Testis (tissue), 2 donors: Measurements from ENCODE around the gene MAP4.

ENCODE experiments used
- CTCF ChIP-seq, 3 experiments: fragments of 450-650 bp in 2 of 3; fragments of 200-600 bp in 1 of 3; sonication (generic) in 1 of 3; IDR thresholded peaks; one replicate each; pipeline ENCODE4 v1.5.1; 2016 to 2019; ENCODE audit warnings: antibody characterized with exemption in 3 of 3, mild to moderate bottlenecking in 2 of 3, moderate library complexity in 1 of 3
- POLR2A ChIP-seq: fragments of 450-650 bp; IDR thresholded peaks from one replicate; pipeline ENCODE4 v1.6.1; 2017; ENCODE audit warnings: antibody characterized with exemption, mild to moderate bottlenecking, moderate library complexity

GRCh38 chr3:48030188-48030587 lies 14.0 kb upstream of the MAP4 start:
- TF ChIP-seq CTCF (IDR thresholded peaks at IDR 0.05) (no peak), POLR2A (no peak)
